GM12878 (cell line): ENCODE measurements around the gene RXFP4. TPM values are rescaled to one million over a fixed set of nuclear protein-coding genes. Genes with fewer than 3 reads are reported as not detected.

Source experiments
- ATF7 ChIP-seq: fragments of 450-650 bp; IDR thresholded peaks from 2 replicates; pipeline ENCODE4 v1.6.1; 2016; ENCODE audit warnings: low read depth, mild to moderate bottlenecking
- BCL11A ChIP-seq: IDR thresholded peaks from 2 replicates; pipeline ENCODE4 v1.6.1; 2011; ENCODE audit warnings: low read depth, low read length
- CHD4 ChIP-seq: fragments of 200-600 bp; sonication (generic); IDR thresholded peaks from 2 replicates; pipeline ENCODE4 v1.6.1; 2016; ENCODE audit warnings: mild to moderate bottlenecking
- CTCF ChIP-seq, 3 experiments: IDR thresholded peaks in 2 of 3; conservative IDR thresholded peaks in 1 of 3; 2 replicates each; pipeline ENCODE4 v1.5.1; 2011; ENCODE audit warnings: low read depth in 3 of 3, low read length in 3 of 3, mild to moderate bottlenecking in 3 of 3, control low read depth in 2 of 3, moderate library complexity in 2 of 3, inconsistent platforms in 1 of 3, mixed read lengths in 1 of 3; ENCODE audit not compliant: control insufficient read depth in 2 of 3, insufficient read depth in 1 of 3; ENCODE audit errors: extremely low read depth in 1 of 3
- E2F4 ChIP-seq: IDR thresholded peaks from 2 replicates; pipeline ENCODE4 v1.6.1; 2012; ENCODE audit warnings: low read depth, low read length, improper control_type of control experiment
- FOS ChIP-seq: IDR thresholded peaks from 3 replicates; pipeline ENCODE4 v1.6.1; 2011; ENCODE audit warnings: borderline replicate concordance; ENCODE audit not compliant: insufficient read length; ENCODE audit errors: extremely low read depth
- HDGF ChIP-seq: fragments of 450-650 bp; IDR thresholded peaks from 2 replicates; pipeline ENCODE4 v1.6.1; 2016; ENCODE audit warnings: antibody characterized with exemption
- IRF4 ChIP-seq: IDR thresholded peaks from 2 replicates; pipeline ENCODE4 v1.6.1; 2011; ENCODE audit warnings: low read depth, low read length
- IRF5 ChIP-seq: fragments of 450-650 bp; IDR thresholded peaks from 2 replicates; pipeline ENCODE4 v1.6.1; 2017; ENCODE audit warnings: borderline replicate concordance
- MEF2B ChIP-seq: fragments of 450-650 bp; IDR thresholded peaks from 2 replicates; pipeline ENCODE4 v1.6.1; 2018; ENCODE audit warnings: mild to moderate bottlenecking, moderate library complexity; ENCODE audit not compliant: partially characterized antibody, poor library complexity, severe bottlenecking
- PRDM15 ChIP-seq: fragments of 450-650 bp; formaldehyde crosslinking; IDR thresholded peaks from 2 replicates; pipeline ENCODE4 v1.4.0; 2020; ENCODE audit warnings: mild to moderate bottlenecking, moderate library complexity
- RAD21 ChIP-seq: IDR thresholded peaks from 2 replicates; pipeline ENCODE4 v1.6.1; 2011; ENCODE audit warnings: mild to moderate bottlenecking, low read depth, low read length, moderate library complexity; ENCODE audit not compliant: insufficient read depth
- STAT3 ChIP-seq: IDR thresholded peaks from 2 replicates; pipeline ENCODE4 v1.6.1; 2011; ENCODE audit warnings: low read depth, low read length, improper control_type of control experiment
- TBL1XR1 ChIP-seq: IDR thresholded peaks from 2 replicates; pipeline ENCODE4 v1.6.1; 2012; ENCODE audit warnings: low read depth, low read length, improper control_type of control experiment
- ZNF274 ChIP-seq: IDR thresholded peaks from one replicate; pipeline ENCODE4 v1.8.0; 2011; ENCODE audit not compliant: insufficient read length, insufficient read depth
- ZNF384 ChIP-seq: IDR thresholded peaks from 2 replicates; pipeline ENCODE4 v1.6.1; 2012; ENCODE audit warnings: low read depth, mild to moderate bottlenecking, low read length, improper control_type of control experiment, borderline replicate concordance
- ZNF687 ChIP-seq: fragments of 450-650 bp; IDR thresholded peaks from 2 replicates; pipeline ENCODE4 v1.6.1; 2017; ENCODE audit warnings: mild to moderate bottlenecking, moderate library complexity
- polyA plus RNA-seq, 11 experiments: library from polyadenylated mRNA; depleted of rRNA in 4 of 11; unstranded in 6 of 11; stranded (reverse) in 5 of 11; fragments of >200 nt; fragmentation: Nextera tagmentation in 4 of 11; fragmentation: Illumina TruSeq in 1 of 11; extraction: Ambion mirVana in 4 of 11; extraction: Trizol in 1 of 11; gene quantifications; 1 replicate in 1 of 11; 2 replicates in 10 of 11; pipeline versions ENCODE4 v1.2.1 to v1.2.3, GENCODE V29; 2011 to 2016; ENCODE audit warnings: inconsistent platforms in 2 of 11, missing spikeins in 2 of 11, low read depth in 1 of 11
- total RNA-seq, 4 experiments: library from RNA; depleted of rRNA in 3 of 4; stranded (reverse); fragments of >200 nt in 3 of 4; fragmentation: Illumina TruSeq in 1 of 4; extraction: Trizol in 1 of 4; gene quantifications; 2 replicates each; pipeline versions ENCODE4 v1.2.1 to v1.2.3, GENCODE V29; 2013 to 2021

Gene RXFP4
- total and polyA plus RNA-seq, 10 of the 15 experiments (the other 5 are each of a cell fraction or from before 2014, with no cell fraction given): 0.10 to 0.40 (median 0.39) TPM; not detected in 7

GRCh38 chr1:155989242-155990004, 48.0 kb downstream of the RXFP4 start (continued):
- no peak for TF ChIP-seq IRF5
- TF ChIP-seq RAD21: peak; percentile 100
- no peak for TF ChIP-seq ATF7
- no peak for TF ChIP-seq MEF2B
- no peak for TF ChIP-seq STAT3
- TF ChIP-seq ZNF687: no peak; the same call in 1 of the 2 replicates
- no peak for TF ChIP-seq CHD4
- TF ChIP-seq ZNF384: no peak
- TF ChIP-seq PRDM15 (CRISPR knock-in tag): no peak
- TF ChIP-seq E2F4: no peak
- TF ChIP-seq HDGF: peak; percentile 71
- no peak for TF ChIP-seq ZNF274
- TF ChIP-seq IRF4: peak; percentile 57; the same call in 1 of the 2 replicates
- TF ChIP-seq FOS: no peak
- TF ChIP-seq BCL11A: no peak
- peak; percentile 65; the same call in 1 of the 2 replicates for TF ChIP-seq TBL1XR1
- TF ChIP-seq CTCF (IDR thresholded peaks at IDR 0.05 in 2 of 3, conservative IDR thresholded peaks at IDR 0.05 in 1 of 3; ENCODE audit: control insufficient read depth in 2 of 3, extremely low read depth in 1 of 3, insufficient read depth in 1 of 3, low read depth in 3 of 3, low read length in 3 of 3): peak; percentile 96 to 99 (median 99)
